Pulmonary artery endothelial cell (primary cell): ENCODE measurements around the gene FBXL19. TPM values are rescaled to one million over a fixed set of nuclear protein-coding genes. Genes with fewer than 3 reads are reported as not detected.

ENCODE experiments used
- DNase-seq: peaks from one replicate; pipeline ENCODE4 v3.0.0-alpha.2; 2011; ENCODE audit warnings: low read depth, low spot score
- total RNA-seq: library from RNA; depleted of rRNA; stranded (reverse); fragments of >200 nt; gene quantifications from 2 replicates; pipeline ENCODE4 v1.2.3, GENCODE V29; 2014

FBXL19 gene
- total RNA-seq, 1 donor from 2014 or later = 27.0 TPM

- no peak for DNase-seq
Measured at GRCh38 chr16:30985401-30986128, 62.2 kb downstream of the FBXL19 start.

DNA sequence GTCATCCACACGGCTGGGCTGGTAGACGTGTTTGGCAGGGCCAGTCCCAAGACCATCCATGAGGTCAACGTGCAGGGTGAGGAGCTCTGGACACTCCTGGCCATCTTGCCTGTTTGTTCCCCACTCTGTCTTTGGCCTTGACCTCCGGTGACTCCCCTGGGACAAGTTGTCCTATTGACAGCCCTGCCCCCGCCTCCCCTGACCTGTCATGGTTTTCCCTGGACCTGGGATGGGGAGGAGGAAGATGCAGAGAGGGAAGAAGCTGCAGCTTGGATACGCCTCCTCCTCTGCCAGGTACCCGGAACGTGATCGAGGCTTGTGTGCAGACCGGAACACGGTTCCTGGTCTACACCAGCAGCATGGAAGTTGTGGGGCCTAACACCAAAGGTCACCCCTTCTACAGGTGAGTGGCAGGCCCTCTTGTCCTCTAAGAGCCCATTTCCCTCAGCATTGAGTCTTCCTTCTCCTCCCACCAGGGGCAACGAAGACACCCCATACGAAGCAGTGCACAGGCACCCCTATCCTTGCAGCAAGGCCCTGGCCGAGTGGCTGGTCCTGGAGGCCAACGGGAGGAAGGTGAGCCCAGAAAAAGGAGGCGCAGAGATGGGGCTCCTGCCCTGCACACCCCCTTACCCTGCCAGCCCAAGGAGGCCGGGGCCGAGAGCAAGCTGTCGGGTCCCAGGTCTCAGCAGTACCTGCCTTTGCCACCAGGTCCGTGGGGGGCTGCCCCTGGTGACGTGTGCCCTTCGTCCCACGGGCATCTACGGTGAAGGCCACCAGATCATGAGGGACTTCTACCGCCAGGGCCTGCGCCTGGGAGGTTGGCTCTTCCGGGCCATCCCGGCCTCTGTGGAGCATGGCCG is 63.0 kb downstream of the FBXL19 start:
- DNase-seq = no peak

DNA sequence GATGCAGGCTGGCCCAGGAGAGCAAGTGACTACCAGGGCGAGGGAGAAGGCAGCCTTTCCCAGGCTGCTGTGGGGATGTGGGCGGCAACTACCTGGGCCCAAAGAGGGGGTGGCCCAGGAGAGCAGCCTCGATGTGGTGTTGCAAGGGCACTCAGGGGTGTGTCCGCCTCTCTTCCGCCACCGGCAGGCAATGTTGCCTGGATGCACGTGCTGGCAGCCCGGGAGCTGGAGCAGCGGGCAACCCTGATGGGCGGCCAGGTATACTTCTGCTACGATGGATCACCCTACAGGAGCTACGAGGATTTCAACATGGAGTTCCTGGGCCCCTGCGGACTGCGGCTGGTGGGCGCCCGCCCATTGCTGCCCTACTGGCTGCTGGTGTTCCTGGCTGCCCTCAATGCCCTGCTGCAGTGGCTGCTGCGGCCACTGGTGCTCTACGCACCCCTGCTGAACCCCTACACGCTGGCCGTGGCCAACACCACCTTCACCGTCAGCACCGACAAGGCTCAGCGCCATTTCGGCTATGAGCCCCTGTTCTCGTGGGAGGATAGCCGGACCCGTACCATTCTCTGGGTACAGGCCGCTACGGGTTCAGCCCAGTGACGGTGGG is 64.3 kb downstream of the FBXL19 start:
- no peak for DNase-seq

GRCh38 chr16:30989469-30990047 is 66.2 kb downstream of the FBXL19 start:
- DNase-seq = no peak

- no peak for DNase-seq
Measured at GRCh38 chr16:30990105-30990504, 66.7 kb downstream of the FBXL19 start.

DNA sequence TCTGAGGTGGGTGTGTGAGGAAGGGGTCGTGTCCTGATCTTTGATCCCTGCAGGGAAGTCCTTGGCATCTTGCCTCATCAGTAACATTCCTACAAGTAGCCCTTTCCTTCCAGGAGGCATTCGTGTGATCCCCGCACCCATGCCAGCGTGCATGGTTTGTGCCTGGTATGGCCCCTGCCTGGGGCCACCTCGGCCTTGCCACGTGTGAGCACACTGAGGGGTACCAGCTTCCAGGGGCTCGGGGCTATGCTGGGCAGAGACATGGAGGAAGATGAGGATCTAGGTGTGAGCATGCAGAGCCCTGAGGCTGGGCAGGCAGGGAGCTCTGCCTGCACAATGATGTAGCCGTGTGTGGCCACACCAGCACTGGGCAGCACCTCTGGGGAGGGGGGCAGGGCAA is 67.7 kb downstream of the FBXL19 start:
- DNase-seq = no peak

DNA sequence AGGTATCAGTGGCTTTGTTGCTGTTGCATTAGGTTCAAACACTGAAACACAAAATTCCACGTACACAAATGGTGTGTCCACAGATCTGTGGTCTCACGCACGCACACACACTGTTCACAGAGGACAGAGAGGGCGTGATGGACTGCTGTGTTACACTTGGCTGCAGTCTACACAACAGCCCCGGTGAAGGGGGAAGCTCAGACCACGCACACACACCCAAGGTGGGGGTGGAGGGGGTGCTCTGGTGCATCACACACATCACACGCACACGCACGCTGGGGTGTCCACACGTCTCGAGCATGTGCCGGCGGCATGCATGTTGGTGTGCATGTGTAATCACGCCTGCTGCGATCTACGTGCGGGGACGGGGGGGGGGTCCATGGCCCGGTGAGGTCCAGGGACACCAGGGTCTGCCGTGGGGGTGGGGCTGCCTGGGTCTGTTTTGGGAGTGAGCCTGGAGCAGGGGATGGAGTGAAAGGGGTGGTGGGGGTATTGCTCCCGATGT is 69.0 kb downstream of the FBXL19 start:
- no peak for DNase-seq

GRCh38 chr16:30992931-30993816 is 69.8 kb downstream of the FBXL19 start:
- no peak for DNase-seq

DNA sequence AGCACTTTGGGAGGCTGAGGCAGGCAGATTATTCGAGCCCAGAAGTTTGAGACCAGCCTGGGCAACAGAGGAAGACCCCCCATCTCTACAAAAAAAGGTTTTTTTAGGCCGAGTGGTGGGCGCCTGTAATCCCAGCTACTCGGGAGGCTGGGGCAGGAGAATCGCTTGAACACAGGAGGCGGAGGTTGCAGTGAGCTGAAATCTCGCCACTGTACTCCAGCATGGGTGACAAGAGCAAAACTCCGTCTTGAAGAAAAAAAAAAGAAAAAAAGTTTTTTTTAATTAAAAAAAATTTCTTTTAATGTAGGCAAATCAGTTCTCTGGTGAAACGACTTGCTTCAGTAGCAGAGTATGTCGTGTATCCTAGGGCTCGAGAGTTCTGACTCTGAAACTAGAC is 72.6 kb downstream of the FBXL19 start:
- no peak for DNase-seq

- DNase-seq = no peak
Measured at GRCh38 chr16:30996324-30996984, 73.1 kb downstream of the FBXL19 start.

DNA sequence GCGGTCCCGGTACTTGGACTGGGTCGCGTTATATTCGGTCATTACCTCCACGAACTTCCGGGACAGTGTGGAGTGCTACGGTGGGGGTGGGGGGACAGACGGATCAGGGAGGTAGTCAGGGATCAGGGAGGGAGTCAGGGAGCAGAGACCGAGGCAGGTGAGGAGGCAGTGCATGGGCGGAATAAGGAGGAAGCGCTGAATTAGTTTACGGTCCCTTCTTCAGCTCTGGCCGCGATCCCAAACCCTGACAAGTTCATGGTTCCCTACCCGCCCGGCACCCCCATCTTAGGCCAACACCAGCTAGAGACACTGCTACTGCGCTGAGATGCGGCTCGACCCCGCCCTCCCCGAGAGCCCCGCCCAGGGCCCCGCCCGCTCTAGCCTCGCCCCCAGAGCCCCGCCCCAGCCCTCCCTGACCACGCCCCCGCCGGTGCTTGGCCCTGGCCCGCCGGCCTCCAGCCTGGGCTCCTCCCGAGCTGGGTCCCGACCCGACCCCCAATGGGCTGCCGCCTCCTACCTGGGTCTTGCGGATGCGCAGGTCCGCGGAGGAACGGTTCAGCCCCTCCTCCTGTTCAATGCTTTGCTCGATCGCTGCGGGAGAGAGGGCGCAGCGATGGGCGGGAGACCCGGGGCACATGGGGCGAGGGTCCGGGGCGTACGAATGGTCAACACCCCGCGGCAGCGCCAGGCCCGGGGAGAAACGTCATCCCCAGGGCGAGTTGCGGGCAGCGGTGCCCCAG is 73.8 kb downstream of the FBXL19 start:
- no peak for DNase-seq

- no peak for DNase-seq
Measured at GRCh38 chr16:30997725-30998711, 74.6 kb downstream of the FBXL19 start.

Other genes starting within 250 kb of the FBXL19 start
- gene SRCAP, start 224.4 kb upstream of the FBXL19 start, total RNA-seq = 33.4 and 42.6 TPM in 2 replicates
- gene PHKG2, start 175.1 kb upstream of the FBXL19 start, total RNA-seq = 20.9 and 21.2 TPM in 2 replicates
- gene CFAP119, start 161.5 kb upstream of the FBXL19 start, total RNA-seq = 1.3 and 1.6 TPM in 2 replicates
- gene RNF40, start 161.2 kb upstream of the FBXL19 start, total RNA-seq = 63.8 and 99.4 TPM in 2 replicates
- 6.1 and 7.8 TPM in 2 replicates for gene ZNF629, start 136.4 kb upstream of the FBXL19 start, total RNA-seq
- gene BCL7C, start 29.5 kb upstream of the FBXL19 start, total RNA-seq = 28.8 and 30.7 TPM in 2 replicates
- 0.20 and 0.21 TPM in 2 replicates for gene CTF1, start 27.0 kb upstream of the FBXL19 start, total RNA-seq
- 12.4 and 19.5 TPM in 2 replicates for gene ORAI3, start 25.5 kb downstream of the FBXL19 start, total RNA-seq
- gene SETD1A, start 34.2 kb downstream of the FBXL19 start, total RNA-seq = 2.2 and 2.4 TPM in 2 replicates
- 11.3 and 14.9 TPM in 2 replicates for gene HSD3B7, start 61.6 kb downstream of the FBXL19 start, total RNA-seq
- 0.33 and 0.39 TPM in 2 replicates for gene STX1B, start 87.1 kb downstream of the FBXL19 start, total RNA-seq
- 32.0 and 32.5 TPM in 2 replicates for gene STX4, start 110.0 kb downstream of the FBXL19 start, total RNA-seq
- 6.8 and 9.2 TPM in 2 replicates for gene ZNF668, start 150.7 kb downstream of the FBXL19 start, total RNA-seq
- gene ZNF646, start 150.8 kb downstream of the FBXL19 start, total RNA-seq = 13.8 and 14.1 TPM in 2 replicates
- 0.92 TPM in 2 replicates for gene PRSS53, start 165.4 kb downstream of the FBXL19 start, total RNA-seq
- gene VKORC1, start 171.2 kb downstream of the FBXL19 start, total RNA-seq = 53.6 and 78.7 TPM in 2 replicates
- 19.8 and 20.2 TPM in 2 replicates for gene BCKDK, start 184.8 kb downstream of the FBXL19 start, total RNA-seq
- 39.5 and 40.4 TPM in 2 replicates for gene KAT8, start 194.1 kb downstream of the FBXL19 start, total RNA-seq
- gene PRSS8, start 212.2 kb downstream of the FBXL19 start, total RNA-seq = not detected in 2 replicates
- 0.40 and 0.49 TPM in 2 replicates for gene PRSS36, start 226.5 kb downstream of the FBXL19 start, total RNA-seq